HPDE6-E6E7 (cell line): ENCODE measurements around the gene SPTLC2.

Source experiments
- DNase-seq: peaks from one replicate; pipeline ENCODE4 v3.0.0; 2011; ENCODE audit warnings: missing footprints; ENCODE audit errors: extremely low spot score

SPTLC2 gene

GRCh38 chr14:77469067-77469505 lies 147.4 kb downstream of the SPTLC2 start:
- DNase-seq = no peak

- no peak for DNase-seq
These were observed 148.6 kb downstream of the SPTLC2 start for GRCh38 chr14:77467801-77468200.

- DNase-seq = no peak
These were observed 157.2 kb downstream of the SPTLC2 start for GRCh38 chr14:77459072-77459723.

- peak; percentile 34 for DNase-seq
These were observed 158.0 kb downstream of the SPTLC2 start for GRCh38 chr14:77458249-77458950.

GRCh38 chr14:77457522-77458248 lies 158.8 kb downstream of the SPTLC2 start, which contains the start of the genes AHSA1 and VIPAS39:
Gene AHSA1 (plus strand): TSS chr14:77458093. CDS start chr14:77458190, 97 bp downstream.
Gene VIPAS39 (minus strand): TSS chr14:77457601. CDS start chr14:77454102, 3,499 bp downstream.
- DNase-seq = peak; percentile 97

GRCh38 chr14:77457115-77457521 lies 159.3 kb downstream of the SPTLC2 start:
- peak; percentile 21 for DNase-seq
